Activated CD4-positive, alpha-beta T cell treated with anti-CD3 and anti-CD28 coated beads, Interleukin-2, amount 50 U/mL, for 24 hours (primary cell): ENCODE measurements around the gene MTR.

Source experiments
- DNase-seq, 2 donors: peaks; one replicate each; pipeline ENCODE4 v3.0.0-alpha.2; 2020; ENCODE audit warnings: low read depth in 1 of 2, low spot score in 1 of 2

Gene MTR

GRCh38 chr1:236795035-236795756, at the start of gene MTR:
MTR (plus strand) TSS chr1:236795292; CDS start chr1:236795704, 412 bp downstream.
- DNase-seq: peak; percentile 81 to 97

- no peak for DNase-seq
Observed at GRCh38 chr1:236746785-236747184, 48.3 kb upstream of the MTR start.

GRCh38 chr1:236747311-236747985, 47.6 kb upstream of the MTR start:
- DNase-seq: no peak

- no peak for DNase-seq
Observed at GRCh38 chr1:236748268-236748870, 46.7 kb upstream of the MTR start.

GRCh38 chr1:236750928-236751327, 44.2 kb upstream of the MTR start:
- DNase-seq: no peak

GRCh38 chr1:236751385-236751784, 43.7 kb upstream of the MTR start:
- no peak for DNase-seq

GRCh38 chr1:236751935-236752334, 43.2 kb upstream of the MTR start:
- no peak for DNase-seq

- DNase-seq: no peak
Observed at GRCh38 chr1:236753516-236753915, 41.6 kb upstream of the MTR start.

- DNase-seq: no peak
Observed at GRCh38 chr1:236753964-236754363, 41.1 kb upstream of the MTR start.

GRCh38 chr1:236754525-236755210, 40.4 kb upstream of the MTR start:
- no peak for DNase-seq

GRCh38 chr1:236757640-236758039, 37.5 kb upstream of the MTR start:
- DNase-seq: no peak

- peak in 1 of 2 donors; percentile 5 for DNase-seq
Observed at GRCh38 chr1:236759252-236759859, 35.7 kb upstream of the MTR start.

GRCh38 chr1:236760480-236760879, 34.6 kb upstream of the MTR start:
- no peak for DNase-seq

- DNase-seq: no peak
Observed at GRCh38 chr1:236760986-236761385, 34.1 kb upstream of the MTR start.

- DNase-seq: no peak
Observed at GRCh38 chr1:236761397-236762132, 33.5 kb upstream of the MTR start.

GRCh38 chr1:236762410-236762809, 32.7 kb upstream of the MTR start:
- DNase-seq: no peak

- DNase-seq: no peak
Observed at GRCh38 chr1:236765831-236766230, 29.3 kb upstream of the MTR start.

- DNase-seq: no peak
Observed at GRCh38 chr1:236766506-236766905, 28.6 kb upstream of the MTR start.

- no peak for DNase-seq
Observed at GRCh38 chr1:236767276-236767675, 27.8 kb upstream of the MTR start.

- no peak for DNase-seq
Observed at GRCh38 chr1:236768601-236769000, 26.5 kb upstream of the MTR start.

GRCh38 chr1:236773919-236774318, 21.2 kb upstream of the MTR start:
- no peak for DNase-seq
